NCI-H2107 treated with DMSO at 0.1 percent for 48 hours (cell line): ENCODE data around the gene OAS2.
"Not testable (repeated sequence)": the region's sequence is repeated elsewhere in the genome, so short reads cannot be mapped to it uniquely, and the experiment has no call there.

Source experiments
- DNase-seq: peaks from one replicate; lab custom pipeline; 2025; ENCODE audit not compliant: unreplicated experiment; lab: John Stamatoyannopoulos, UW

The OAS2 gene

GRCh38 chr12:112950701-112951100 lies 27.6 kb upstream of the OAS2 start:
- DNase-seq = no peak

GRCh38 chr12:112957125-112957524 lies 21.2 kb upstream of the OAS2 start:
- DNase-seq = not testable (repeated sequence)

- no peak for DNase-seq
Measured at GRCh38 chr12:112961074-112961473, 17.2 kb upstream of the OAS2 start.

- DNase-seq = no peak
Measured at GRCh38 chr12:112961536-112961935, 16.8 kb upstream of the OAS2 start.

- no peak for DNase-seq
Measured at GRCh38 chr12:112962561-112962960, 15.8 kb upstream of the OAS2 start.

- no peak for DNase-seq
Measured at GRCh38 chr12:112963227-112963861, 15.0 kb upstream of the OAS2 start.

- DNase-seq = no peak
Measured at GRCh38 chr12:112964067-112964670, 14.2 kb upstream of the OAS2 start.

- no peak for DNase-seq
Measured at GRCh38 chr12:112964915-112965314, 13.4 kb upstream of the OAS2 start.

- DNase-seq = no peak
Measured at GRCh38 chr12:112965643-112966042, 12.7 kb upstream of the OAS2 start.

GRCh38 chr12:112967306-112967705 lies 11.0 kb upstream of the OAS2 start:
- DNase-seq = no peak

GRCh38 chr12:112967858-112968257 lies 10.5 kb upstream of the OAS2 start:
- no peak for DNase-seq

GRCh38 chr12:112969547-112970306 lies 8.6 kb upstream of the OAS2 start:
- no peak for DNase-seq

- DNase-seq = no peak
Measured at GRCh38 chr12:112970391-112970790, 7.9 kb upstream of the OAS2 start.

- DNase-seq = no peak
Measured at GRCh38 chr12:112971248-112971647, 7.1 kb upstream of the OAS2 start.

- no peak for DNase-seq
Measured at GRCh38 chr12:112973011-112973735, 5.1 kb upstream of the OAS2 start.

GRCh38 chr12:112973818-112974231 lies 4.5 kb upstream of the OAS2 start:
- DNase-seq = no peak

GRCh38 chr12:112974904-112975303 lies 3.4 kb upstream of the OAS2 start:
- no peak for DNase-seq

GRCh38 chr12:112977139-112977538 lies 1.2 kb upstream of the OAS2 start:
- no peak for DNase-seq

GRCh38 chr12:112977641-112978040 lies 678 bp upstream of the OAS2 start:
- DNase-seq = no peak

GRCh38 chr12:112979041-112979680 lies 842 bp downstream of the OAS2 start:
- no peak for DNase-seq

- no peak for DNase-seq
Measured at GRCh38 chr12:112980491-112981158, 2.3 kb downstream of the OAS2 start.
